GM19455 (cell line): ENCODE results near the gene MPV17L2.
"Not testable (repeated sequence)": the region's sequence is repeated elsewhere in the genome, so short reads cannot be mapped to it uniquely, and the experiment has no call there.

Source experiments
- ATAC-seq: cut with Tn5 transposase; IDR thresholded peaks from one replicate; pipeline ENCODE4 v1.9.1; 2021; ENCODE audit not compliant: unreplicated experiment

The MPV17L2 gene

DNA sequence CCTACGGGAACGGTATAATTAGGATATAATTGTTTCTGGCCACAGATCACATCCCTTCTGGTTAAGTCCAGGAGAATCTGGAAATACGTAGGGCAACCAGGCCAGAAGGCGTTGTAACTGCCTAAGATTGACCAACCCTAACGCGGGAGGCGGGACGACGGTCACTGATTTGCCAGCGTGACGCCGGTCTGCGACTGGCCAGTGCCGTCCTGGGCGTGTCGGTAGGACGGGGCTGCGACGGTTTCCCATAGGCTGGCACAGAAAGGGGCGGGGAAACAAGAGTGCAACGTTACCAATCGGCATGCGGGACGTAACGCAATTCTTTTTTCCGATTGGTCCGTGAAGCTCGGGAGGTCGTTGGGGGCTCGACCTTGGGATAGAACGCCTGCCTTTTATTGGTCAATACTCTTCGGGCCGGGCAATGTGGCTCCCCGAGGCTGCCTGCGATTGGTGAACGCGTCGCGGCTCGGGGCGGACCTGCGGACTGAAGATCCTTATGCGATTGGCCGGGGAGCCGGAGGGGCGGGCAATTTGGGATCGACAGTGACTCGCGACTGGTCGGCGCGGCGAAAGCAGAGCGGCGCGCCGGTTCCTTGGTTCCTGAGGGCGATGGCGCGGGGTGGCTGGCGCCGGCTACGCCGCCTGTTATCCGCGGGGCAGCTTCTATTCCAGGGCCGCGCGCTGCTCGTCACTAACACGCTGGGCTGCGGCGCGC is at the start of gene MPV17L2:
MPV17L2 (plus strand) TSS at position 546 of the 715 bp plus-strand sequence; CDS start at position 610, 64 bp downstream.
- peak; percentile 86 for ATAC-seq

DNA sequence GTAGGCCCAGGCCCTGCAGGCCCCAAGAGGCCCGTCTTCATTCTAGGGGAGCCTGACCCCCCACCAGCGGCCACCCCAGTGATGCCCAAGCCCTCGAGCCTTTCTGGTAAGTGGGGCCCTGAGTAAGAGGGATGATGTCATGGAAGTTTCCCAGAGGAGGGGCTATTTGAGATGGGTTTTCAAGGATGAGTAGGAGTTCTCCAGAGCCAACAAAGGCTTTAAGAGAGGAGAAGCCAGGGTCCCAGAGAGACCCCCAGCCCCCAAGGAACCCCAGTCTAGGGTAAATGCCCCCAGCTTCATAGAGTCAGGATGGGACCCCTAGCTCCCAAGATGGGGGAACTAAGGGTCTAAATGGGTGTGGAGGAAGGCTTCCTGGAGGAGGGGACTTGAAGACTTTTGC is 49.1 kb upstream of the MPV17L2 start:
- no peak for ATAC-seq

DNA sequence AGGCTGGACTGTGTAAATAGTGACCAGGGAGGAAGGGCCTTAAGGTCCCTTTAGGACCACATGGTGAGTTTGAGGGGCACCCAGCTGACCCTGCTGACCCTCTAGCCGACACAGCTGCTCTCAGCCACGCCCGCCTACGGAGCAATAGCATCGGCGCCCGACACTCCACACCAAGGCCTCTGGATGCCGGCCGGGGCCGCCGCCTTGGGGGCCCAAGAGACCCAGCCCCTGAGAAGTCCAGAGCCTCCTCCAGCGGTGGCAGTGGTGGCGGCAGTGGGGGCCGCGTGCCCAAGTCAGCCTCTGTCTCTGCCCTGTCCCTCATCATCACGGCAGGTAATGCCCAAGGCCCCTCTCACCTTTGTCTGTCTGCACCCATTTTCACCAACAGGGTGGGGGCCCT is 48.7 kb upstream of the MPV17L2 start:
- ATAC-seq: no peak

DNA sequence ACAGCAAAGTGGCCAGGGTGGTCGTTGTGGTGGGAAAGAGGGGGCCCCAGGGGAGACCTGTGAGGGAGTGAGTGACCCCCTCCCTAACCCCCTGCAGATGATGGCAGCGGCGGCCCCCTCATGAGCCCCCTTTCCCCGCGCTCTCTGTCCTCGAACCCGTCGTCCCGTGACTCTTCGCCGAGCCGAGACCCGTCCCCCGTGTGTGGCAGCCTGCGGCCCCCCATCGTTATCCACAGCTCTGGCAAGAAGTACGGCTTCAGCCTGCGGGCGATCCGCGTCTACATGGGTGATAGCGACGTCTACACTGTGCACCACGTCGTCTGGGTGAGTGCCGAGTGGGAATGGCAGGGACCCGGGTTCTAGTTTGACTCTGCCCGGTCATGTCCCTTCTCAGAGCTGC is 48.1 kb upstream of the MPV17L2 start:
- no peak for ATAC-seq

GRCh38 chr19:18145391-18145999 is 47.5 kb upstream of the MPV17L2 start:
- no peak for ATAC-seq

- ATAC-seq: no peak
Observed at GRCh38 chr19:18147396-18147795, 45.6 kb upstream of the MPV17L2 start.

- ATAC-seq: no peak
Observed at GRCh38 chr19:18149596-18149975, 43.4 kb upstream of the MPV17L2 start.

DNA sequence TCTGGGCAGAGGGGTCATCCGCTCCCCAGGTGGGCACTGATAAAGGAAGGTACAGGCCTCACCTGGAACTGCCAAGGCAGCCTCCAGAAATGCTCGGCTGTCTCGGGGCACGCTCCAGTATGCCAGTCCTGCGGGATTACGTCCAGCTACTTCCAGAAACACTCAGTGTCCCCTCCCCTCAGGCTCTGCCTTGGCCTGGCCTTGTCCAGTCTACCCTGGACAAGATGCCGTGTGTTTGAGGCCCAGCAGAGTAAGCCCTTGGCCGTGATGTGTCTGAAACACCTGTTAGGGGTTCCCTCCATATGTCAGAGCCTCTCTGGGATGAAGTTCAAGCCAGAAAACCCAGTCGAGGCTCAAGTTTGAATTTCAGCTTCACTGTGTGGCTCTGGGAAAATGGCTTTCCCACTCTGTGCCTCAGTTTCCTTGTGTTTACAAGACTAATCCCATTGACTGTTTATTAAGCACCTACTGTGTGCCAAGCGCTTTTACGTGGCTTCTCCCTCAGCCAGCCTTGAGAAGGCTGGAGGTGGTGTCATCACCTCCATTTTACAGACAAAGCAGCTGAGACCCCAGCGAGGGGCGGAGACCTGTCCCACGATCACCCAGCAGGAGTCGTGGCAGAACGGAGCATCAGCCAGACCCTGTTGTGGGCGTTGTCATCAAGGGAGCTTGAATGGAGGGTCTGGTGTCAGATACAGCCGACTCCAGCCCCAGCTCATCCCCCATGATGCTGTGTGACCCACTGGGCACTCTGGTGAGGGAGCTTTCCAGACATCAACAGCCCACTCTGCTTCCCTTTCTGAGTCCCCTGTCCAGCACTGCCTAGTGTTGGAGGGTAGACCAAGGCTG is 42.0 kb upstream of the MPV17L2 start:
- ATAC-seq: no peak

DNA sequence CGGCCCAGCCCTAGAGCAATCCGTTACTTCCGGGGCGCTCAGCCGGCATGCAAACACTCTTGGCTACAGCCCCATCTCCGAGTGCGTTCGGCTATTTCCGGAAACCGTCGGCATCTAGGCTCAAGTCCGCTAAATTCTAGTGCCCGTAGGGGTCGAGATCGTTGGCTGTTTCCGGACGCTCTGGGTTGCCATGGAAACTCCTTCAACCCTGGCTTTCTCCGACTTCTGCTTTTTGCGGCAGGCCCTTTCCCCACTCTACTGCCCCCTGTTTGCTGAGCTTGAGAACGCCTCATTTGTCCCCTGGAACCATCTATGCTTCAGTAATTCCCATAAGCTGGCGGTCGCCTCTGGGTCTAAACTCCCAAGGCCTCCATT is 40.6 kb upstream of the MPV17L2 start:
- peak; percentile 57 for ATAC-seq

DNA sequence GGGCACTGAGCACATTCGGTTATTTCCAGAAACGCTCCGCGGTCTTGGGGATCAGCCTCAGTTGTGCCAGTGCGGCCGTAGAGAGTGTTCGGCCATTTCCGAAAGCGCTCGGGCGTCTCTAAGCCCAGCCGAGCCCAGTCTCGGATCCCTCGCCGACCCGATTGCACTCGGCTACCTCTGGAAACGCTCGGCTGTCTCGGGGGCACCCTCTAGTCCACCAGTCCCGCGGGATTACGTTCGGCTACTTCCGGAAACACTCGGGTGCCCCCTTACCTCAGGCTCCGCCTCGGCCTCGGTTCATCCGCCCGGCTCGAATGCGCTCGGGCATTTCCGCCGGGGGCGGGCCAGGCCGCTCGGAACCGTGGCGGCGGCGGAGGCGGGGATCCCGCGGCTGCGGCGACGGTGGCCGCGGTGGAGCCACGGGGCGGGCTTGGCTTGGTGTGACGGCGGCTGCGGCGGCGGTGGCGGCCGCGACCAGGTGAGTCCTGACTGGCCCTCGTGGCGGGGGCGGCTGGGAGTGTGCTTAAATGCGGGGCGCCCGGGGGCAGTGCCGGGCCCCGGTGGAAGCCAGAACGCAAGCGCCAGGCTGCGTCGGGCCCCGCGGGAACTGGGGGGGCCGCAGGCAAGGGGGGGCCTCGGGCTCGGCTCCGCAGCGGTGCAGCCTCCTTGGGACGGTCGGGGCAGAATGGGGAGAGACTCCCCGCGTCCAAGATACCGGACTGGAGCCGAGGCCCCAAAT is 40.0 kb upstream of the MPV17L2 start, which contains the start of gene PIK3R2:
PIK3R2 (plus strand) TSS at position 347 of the 739 bp plus-strand sequence. CDS start 2,717 bp downstream, outside the sequence.
- peak; percentile 61 for ATAC-seq

DNA sequence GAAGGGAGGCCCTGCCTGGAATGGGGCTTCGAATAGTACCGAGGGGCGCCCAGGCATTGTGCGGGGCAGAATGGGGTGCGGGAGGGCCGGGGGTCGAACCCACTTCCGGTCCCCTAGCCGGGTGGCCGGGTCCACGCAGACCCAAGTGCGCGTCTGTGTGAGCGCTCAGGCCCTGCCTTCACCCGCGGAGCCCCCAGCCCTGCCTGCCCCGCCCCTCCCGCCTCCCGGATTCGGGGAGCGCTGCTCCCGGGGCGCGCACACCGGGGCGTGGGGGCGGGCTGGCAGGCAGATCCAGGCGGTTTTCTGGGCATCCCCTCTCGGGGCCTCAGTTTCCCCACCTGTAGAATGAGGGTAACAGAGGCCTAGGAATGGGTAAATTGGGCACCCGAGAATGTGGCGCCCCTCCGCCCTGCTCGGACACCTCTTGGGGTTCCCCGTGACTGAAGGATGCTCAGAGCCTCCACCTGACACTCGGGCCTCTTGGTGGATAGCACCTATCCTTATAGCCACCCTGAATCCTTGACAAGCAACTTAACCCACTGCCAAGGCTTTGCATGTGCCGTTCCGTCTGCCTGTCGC is 39.4 kb upstream of the MPV17L2 start:
- ATAC-seq: peak; percentile 2

DNA sequence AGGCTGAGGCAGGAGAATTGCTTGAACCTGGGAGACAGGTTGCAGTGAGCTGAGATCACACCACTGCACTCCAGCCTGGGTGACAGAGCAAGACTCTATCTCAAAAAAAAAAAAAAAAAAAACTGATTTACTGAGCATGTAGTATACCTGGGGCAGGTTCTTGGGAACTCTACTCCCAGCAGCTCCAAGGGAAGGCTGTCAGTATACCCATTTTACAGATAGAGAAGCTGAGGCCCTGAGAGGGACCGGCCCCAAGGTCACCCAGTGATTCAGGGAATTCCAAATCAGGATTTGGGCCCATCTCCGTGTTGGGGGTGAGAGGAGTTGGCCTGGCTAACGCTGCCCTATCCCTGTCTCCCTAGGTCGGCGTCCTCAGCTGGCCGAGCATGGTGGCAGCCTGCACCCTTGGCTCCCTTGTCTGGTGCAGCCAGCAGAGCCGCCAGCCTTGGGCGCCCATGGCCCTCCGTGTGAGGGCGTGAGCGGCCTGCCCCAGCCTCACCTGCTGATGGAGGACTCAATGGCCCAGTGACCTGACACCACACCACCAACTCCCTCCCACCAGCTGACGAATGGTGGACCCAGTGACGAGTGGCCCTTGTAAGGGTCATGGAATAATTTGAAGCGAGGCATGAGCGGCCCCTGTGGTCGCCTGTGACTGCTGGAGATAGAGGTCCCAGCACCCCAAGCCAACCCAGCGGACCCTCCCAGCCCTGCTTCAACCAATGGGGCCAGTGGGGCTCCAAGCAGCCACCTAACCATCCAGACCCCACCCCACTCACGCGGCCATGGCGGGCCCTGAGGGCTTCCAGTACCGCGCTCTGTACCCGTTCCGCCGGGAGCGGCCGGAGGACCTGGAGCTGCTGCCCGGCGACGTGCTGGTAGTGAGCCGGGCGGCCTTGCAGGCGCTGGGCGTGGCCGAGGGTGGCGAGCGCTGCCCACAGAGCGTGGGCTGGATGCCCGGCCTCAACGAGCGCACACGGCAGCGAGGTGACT is 37.6 kb upstream of the MPV17L2 start:
- ATAC-seq: no peak

- no peak for ATAC-seq
Observed at GRCh38 chr19:18156268-18156667, 36.8 kb upstream of the MPV17L2 start.

DNA sequence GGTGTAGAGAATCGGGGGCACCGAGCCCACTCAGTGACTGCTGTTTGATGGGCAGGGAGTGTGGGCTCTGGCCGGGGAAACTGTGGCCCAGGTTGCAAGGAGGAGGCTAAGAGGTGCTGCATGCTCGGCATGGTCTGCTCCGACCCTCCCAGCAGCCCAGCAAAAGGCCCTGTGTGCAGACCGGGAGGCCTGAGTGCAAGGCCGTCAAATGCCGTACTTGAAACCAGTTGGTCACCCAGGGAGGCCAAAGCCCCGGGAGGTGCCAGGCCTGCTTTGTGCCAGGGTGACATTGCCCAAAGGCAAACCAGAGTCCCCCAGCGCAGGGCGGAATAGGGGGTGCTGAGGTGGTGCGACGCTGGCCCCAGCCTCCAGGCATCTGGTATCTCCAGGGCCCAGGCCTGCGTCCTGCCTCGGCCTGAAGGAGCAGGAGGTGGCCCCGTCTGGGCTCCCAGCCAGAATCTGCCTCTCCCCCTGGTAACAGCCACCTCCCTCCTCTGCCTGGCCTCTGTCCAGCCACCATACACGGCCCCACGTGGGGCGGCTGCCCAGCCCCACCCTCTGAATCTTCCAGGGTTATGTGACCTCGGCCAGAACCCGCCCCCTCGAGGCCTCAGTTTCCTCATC is 36.1 kb upstream of the MPV17L2 start:
- no peak for ATAC-seq

GRCh38 chr19:18157465-18158063 is 35.5 kb upstream of the MPV17L2 start:
- ATAC-seq: no peak

- no peak for ATAC-seq
Observed at GRCh38 chr19:18158467-18158866, 34.6 kb upstream of the MPV17L2 start.

- ATAC-seq: not testable (repeated sequence)
Observed at GRCh38 chr19:18159059-18159616, 33.9 kb upstream of the MPV17L2 start.

DNA sequence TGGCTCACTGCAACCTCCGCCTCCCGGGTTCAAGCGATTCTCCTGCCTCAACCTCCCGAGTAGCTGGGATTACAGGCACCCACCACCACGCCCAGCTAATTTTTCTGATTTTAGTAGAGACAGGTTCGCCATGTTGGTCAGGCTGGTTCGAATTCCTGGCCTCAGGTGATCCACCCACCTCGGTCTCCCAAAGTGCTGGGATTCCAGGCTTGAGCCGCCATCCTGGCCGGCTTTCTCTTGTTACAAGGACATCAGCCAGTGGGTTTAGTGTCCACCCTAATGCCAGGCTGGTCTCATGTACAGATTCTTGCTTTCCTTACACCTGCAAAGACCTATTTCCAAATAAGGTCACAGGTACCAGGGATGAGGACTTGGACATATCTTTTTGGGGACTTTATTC is 33.2 kb upstream of the MPV17L2 start:
- ATAC-seq: no peak
